GM19193 (cell line): Measurements from ENCODE around the gene KRT36.

ENCODE experiments used
- POLR2A ChIP-seq: IDR thresholded peaks from 4 replicates; pipeline ENCODE4 v1.6.1; 2011; ENCODE audit not compliant: insufficient read depth, insufficient read length; ENCODE audit errors: extremely low read depth

Gene KRT36

DNA sequence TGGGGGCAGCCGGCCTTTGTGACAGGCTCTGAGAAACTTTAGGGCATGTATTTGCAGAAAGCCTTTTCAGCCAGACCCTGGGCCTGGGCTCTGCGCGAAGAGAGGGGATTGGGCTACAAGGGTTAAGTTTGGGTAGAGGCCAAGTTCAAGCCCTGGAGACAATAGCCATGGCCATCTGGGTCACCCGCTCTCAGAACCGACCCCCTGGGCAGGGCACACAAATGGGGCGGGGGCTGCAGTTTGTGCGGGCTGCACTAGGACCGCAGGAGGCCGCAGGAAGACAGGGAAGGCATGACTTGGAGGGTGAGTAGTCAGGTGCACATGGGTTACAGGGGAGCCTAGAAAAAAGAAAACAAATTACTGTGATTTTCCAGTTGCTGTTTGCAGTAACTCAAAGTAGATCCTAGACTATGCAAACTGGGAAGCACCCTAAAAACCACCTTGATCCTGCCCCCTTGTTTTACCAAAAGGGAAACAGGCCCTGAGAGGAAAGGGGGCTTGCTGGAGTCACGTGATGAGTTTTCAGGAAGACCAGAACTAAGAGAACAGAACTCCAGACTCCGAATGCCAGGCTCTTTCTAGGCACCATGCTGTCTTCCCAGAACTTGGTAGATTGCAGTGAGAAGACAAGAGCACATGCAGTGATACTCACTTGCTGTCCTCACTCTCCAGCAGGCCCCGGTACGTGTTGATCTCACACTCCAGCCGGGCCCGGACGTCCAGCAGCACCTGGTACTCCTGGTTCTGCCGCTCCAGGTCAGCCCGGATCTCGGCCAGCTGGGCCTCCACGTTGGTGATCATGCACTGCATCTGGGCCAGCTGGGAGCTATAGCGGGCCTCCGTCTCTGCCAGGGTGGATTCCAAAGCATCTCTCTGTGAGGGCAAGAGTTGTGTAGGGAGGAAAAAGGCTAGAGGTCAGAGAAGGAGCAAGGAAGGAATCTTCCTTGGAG lies 12.6 kb downstream of the KRT36 start:
- TF ChIP-seq POLR2A: no peak

DNA sequence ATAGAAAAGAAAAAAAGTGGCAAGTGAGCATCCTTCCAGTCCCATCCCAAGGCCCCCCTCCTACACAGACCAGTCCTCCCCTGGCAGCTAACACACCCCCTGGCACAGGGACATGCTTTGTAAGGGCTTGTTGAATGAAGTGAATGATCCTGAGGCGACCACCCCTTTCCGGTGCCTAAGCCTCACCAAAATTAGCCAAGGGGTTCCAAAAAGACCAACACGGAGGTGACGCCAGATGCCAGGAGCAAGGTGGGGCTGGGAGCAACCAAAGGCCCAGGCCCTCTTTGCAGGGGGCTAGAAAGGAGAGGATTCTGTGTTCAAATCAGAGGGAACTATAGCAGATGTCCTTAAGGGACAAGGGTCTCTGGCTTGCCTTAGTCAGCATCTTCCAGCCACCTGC lies 14.3 kb downstream of the KRT36 start:
- TF ChIP-seq POLR2A: no peak

DNA sequence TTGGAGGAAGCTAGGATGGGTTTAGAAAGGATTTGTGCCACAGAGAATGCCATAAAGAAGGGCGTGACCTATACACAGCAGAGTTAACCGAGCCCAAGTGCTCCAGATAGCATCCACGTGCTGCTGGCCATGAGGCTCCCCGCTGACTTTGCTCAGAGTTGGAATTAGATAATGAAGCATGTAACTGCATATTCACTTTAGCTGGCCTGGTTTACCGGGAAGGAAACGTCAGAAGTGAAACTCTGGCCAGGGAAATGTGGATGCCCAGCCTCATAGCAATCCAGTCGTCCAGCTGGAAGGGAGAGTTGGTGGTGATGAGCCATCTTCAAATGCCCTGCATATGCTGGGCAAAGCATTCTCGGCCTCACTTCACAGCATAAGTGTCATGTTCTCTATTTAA lies 14.8 kb downstream of the KRT36 start:
- TF ChIP-seq POLR2A: no peak

DNA sequence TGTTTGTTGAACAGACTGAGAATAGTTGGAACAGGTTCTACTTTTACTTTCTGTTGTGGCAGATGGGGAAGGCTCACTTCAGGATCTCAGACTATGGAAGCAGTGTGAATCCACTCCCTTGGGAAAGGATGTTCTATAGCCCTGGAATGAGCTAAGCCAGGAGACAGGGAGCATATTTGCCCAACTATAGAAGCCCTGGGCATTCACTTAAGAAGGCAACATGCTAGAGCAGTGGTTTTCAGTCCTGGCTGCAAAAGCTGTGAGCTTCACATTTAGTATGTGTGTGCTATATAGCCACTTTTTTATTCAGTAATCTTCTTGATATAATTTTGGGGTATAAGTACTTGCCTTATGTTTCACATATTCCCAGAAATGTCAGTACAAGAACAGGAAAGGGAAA lies 21.4 kb downstream of the KRT36 start:
- TF ChIP-seq POLR2A: no peak

DNA sequence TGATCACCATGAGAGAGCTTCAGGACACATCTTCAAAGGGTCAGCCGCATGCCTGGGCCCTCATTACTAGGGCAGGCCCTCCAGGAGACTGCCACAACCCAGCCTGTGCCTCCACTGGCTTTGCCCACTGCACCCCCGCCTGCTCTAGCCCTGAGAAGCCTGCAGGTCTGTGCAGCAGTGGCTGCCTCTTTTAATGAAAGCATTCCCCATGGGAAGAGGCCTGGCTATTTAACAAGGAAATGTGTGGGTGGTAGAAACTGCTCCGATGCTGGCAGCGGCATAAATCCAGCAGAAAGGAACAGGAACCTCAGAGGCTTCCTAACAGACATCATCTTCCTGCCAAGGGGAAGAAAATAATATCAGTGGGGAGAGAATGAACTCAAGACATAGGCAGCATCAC lies 22.1 kb downstream of the KRT36 start:
- TF ChIP-seq POLR2A: no peak

DNA sequence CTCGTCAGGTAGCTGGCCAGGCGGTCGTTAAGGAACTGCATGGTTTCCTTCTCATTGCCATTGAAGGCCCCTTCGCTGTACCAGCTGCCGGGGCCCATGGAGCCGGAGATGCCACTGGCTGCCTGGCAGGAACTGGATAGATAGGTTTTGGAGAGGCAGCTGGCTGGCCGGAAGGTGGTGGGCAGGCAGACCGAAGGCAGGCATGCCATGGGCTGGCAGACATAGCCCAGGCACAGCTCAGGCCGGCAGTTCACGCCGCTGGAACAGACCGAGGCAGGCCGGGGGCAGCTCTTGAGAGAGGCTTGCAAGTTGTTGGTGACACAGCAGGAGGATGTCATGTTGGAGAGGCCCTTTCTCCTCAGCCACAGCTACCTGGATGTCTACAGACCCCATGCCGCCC lies 22.7 kb downstream of the KRT36 start, which contains the start of gene KRT32:
TSS of gene KRT32 (minus strand) at position 399 of the 400 bp plus-strand sequence. CDS start at position 338, 61 bp downstream.
- no peak for TF ChIP-seq POLR2A

DNA sequence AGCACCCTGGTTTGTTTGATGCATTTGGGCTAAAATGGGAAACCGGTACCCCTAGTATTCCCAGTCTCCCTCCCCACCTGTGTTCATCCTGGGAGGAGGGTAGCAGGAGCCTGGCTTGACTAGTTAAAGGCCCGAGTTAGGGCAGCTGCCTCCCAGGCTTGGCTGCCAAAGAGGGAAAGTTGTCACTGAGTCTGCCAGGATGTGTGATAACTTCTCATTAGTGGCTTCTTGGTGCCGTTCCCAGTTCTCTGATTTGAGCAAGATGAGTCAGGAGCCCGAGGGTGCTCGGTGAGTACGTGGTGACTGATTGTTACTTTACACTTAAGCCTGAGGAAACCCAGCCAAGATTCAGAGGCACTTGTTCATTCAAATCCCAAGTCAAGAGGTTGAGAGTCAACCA lies 25.0 kb downstream of the KRT36 start:
- no peak for TF ChIP-seq POLR2A

DNA sequence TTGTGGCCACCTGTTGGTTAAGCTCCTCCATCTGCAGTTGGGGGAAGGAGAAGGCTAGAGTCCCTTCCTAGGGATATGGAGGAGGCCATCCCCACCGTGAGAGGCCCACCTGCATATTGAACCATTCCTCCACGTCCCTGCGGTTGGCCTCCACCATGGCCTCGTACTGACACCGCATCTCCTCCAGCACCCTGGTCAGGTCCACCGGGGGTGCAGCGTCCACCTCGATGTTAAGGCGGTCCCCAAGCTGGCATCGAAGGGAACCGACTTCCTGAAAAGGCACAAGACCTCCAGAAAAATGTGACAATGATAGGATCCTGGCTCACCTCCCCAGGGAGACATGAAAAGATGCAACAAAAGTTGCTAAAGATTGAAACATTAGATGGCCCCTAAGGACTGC lies 25.5 kb downstream of the KRT36 start:
- TF ChIP-seq POLR2A: no peak

DNA sequence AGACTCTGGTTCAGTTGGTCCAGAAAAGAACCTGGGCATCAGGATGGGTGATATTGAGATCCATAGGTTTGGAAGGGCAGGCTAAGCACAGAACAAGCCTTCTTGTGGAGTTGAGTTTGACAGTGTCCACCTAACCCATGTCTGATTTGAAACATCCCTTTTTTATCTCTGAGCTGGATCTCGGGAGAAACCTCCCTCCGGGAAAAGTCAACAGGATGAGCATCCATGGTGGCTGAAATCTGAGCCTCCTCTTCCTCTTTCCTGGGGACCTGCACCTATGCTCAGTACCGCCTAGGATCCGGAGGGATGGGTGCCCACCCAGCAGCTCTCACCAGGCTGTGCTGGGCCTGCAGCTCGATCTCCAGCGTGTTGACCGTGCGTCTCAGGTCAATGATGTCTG lies 26.0 kb downstream of the KRT36 start:
- TF ChIP-seq POLR2A: no peak

DNA sequence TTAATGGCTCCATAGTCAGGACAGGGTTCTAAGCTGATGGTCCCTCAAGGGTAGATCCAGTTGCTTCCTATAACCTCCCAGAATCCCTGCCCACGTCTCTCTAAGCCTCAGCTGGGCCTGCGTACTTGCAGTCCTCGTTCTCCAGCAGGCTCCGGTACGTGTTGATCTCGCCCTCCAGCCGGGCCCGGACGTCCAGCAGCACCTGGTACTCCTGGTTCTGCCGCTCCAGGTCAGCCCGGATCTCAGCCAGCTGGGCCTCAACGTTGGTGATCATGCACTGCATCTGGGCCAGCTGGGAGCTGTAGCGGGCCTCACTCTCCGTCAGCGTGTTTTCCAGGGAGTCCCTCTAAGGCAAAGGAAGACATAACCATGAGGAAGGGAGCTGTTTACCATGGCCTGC lies 27.0 kb downstream of the KRT36 start:
- TF ChIP-seq POLR2A: no peak

DNA sequence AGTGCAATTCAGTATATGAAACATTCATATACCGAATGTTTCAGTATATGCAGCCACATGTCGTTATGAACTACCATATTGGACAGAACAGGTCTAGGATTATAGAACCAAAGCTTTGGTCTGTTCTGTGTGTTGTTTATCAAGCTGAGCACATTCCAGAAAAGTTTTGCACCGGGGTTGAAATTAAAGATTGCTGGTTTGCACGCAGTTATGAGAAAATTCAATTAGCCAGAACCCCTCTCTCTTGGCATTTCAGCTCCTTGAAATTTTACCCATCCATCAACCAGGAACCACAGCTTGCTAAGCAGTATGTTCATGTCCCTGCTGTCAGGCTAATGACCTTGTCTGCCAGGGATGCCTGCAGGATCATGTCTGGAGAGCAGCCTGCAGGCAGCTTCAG lies 32.0 kb downstream of the KRT36 start:
- no peak for TF ChIP-seq POLR2A

DNA sequence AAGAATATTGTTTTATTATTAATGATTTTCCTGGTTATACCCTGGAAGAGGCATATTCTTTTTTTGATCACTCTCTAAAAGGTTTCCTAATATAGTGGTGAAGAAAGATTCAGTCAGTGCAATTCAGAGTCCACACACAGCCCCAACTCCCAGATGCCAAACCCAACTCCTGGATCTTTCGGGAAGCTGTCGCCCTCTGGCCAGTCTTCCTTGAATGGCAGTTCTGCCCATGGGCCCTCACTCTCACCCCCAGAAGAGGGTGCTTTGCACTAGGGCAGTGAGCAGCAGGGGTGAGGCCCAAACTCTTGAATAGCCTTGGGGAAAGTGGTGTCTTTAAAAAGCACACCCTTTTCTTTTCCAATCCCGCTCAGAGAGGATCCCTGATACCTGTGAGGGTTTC lies 33.5 kb downstream of the KRT36 start:
- no peak for TF ChIP-seq POLR2A

DNA sequence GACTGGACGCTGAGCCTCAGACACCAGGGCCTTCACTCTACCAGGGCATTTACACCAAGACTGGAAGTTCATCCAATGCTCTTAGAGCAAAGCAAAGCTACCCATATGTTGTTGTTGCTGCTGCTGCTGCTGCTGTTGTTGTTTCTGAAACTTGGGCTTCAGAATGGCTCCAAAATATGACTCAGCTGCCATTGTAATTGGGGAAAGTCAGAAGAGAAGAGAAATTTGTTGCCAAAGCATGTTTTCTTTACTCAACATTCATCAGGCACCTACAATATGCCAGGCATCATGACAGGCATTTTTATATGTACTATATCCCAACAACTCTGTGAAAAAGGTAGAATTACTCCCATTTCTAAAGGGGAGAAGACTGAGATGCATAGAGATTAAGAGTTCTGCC lies 34.5 kb downstream of the KRT36 start:
- TF ChIP-seq POLR2A: no peak

DNA sequence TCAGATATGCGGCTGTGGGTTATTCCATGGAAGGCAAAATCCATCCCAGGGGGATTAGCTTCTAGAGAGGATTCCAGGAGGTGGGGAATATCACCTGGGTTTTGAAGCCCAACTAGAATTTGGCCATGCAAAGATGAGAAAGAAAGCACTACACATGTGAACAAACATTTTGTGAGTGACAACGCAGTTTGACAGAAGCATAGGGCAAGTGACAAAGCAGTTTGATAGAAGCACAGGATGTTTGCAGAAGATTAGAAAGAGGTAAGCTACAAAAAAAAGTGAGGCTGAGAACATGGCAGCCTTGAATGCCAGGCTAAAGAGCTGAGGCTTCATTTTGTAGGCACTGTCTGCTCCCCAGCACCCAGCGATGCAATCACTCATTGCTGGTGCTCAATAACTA lies 36.6 kb downstream of the KRT36 start:
- TF ChIP-seq POLR2A: no peak

DNA sequence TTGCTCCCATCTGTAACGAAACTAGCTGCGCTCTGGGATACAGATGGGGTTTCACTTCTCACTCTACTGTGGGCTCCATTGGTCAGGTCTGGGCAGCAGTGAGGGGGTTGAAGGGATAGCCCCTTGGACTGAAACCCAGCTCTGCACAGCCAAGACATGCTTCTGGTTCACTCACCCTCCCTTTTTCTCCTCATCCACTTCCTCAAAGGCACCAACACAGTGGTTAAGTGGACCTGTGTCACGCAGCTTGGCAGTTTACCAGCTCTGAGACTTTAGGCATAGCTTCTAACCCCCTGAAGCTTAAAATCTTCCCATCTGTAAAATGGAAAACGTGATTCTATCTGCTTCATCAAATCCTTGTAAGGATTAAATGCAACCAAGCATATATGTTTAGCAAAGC lies 37.4 kb downstream of the KRT36 start:
- no peak for TF ChIP-seq POLR2A

DNA sequence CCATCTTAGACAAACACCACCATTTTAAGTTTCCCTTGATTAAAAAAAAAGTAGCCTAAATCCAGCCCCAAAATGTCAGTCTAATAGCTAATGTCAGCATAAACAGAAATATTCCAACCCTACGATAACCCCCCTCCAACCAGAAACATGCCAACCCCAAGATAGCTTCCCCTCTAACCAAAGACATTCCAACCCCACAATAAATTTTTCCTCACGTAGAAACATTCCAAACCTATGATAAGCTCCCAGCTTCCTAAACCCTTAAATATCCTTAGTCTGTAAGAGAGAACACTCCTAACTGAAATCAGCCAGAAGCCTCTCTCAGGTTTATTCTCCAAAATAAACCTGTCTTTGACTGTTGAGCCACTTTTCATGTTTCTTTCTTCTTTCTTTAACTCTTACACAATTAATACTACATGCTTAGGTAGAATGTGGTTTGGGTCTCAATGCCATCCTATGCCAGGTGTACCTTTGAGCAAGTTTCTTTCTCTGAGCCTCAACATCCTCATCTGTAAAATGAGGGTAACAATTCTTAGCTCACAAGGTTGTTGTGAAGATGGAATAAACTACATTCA lies 38.5 kb downstream of the KRT36 start:
- TF ChIP-seq POLR2A: no peak
